DMS 273 (cell line): ENCODE results near the gene PNPLA4.

Experiments used
- DNase-seq: peaks from one replicate; lab custom pipeline; 2025; ENCODE audit not compliant: unreplicated experiment; lab: John Stamatoyannopoulos, UW

The PNPLA4 gene

DNA sequence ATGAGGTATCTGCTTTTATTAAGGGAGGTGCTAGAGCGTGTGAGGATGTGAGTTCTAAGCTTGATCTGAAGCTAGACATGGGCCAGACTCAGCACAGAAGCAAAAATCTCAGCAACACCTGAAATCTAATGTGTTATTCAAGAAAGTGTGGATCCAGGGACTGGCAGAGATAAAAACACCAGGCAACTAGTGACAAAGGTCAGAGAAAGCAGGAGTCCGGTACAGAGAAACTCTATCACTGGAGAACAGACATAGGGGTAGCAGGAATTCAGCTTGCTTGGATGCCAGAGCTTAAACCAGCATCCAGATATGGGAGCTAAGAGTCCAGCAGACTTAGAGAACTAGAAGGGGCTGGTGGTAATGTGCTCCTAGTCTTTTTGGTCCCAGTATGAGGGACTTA lies 50.3 kb downstream of the PNPLA4 start:
- no peak for DNase-seq

DNA sequence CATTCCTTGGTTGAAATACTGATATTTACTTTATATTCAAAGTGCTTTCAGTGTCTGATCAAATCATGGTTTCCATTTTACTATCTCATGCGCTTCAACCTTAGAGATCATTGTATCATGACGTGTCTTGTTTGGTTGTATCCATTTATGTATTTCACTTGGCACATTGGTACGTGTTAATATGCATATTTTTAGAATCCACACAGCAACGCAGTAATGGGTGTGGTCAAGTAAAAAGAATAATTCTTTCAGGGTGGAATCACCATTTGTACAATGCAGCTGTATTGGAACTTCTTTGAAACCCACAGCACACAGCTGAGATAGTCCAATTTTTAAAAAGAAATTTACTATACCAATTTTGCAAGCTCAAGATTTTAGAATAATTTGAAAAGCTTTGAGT lies 55.2 kb downstream of the PNPLA4 start:
- DNase-seq: no peak

DNA sequence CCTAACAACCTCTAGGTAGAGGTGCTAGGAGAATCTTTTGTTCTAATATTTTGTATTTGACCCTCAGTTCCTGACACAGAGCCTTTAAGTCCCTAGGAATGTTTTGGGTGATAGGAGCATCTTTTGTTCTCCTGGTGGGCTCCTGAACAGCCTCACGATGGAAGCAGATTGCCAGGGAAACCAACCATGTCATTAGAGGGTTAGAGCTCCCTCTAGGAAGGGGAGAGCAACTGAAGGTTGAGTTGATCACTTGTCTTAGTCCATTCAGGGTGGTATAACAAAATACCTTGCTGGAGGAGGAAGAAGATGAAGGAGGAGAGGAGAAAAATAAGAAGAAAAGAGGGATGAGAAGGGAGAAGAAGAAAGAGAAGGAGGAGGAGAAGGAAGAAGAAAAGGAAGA lies 75.0 kb downstream of the PNPLA4 start:
- peak; percentile 8 for DNase-seq
